Fibroblast of the aortic adventitia (primary cell): Measurements from ENCODE around the gene KIF2A. TPM values are rescaled to one million over a fixed set of nuclear protein-coding genes. Genes with fewer than 3 reads are reported as not detected.

Experiments
- DNase-seq: peaks from one replicate; pipeline ENCODE4 v3.0.0-alpha.2; 2010; ENCODE audit warnings: low read depth
- H3K4me3 ChIP-seq: 2 replicates; pipeline ENCODE4 v1.5.1; 2011; ENCODE audit warnings: low read depth, mild to moderate bottlenecking, control low read depth, low read length, moderate library complexity
- total RNA-seq: library from RNA; depleted of rRNA; stranded (reverse); fragments of >200 nt; gene quantifications from 2 replicates; pipeline ENCODE4 v1.2.3, GENCODE V29; 2012; ENCODE audit warnings: low replicate concordance
- TF ChIP-seq, protein P1 (sequence below): IDR thresholded peaks from 2 replicates; pipeline ENCODE4 v1.5.1; 2011; ENCODE audit warnings: mild to moderate bottlenecking, low read length, control low read depth, inconsistent platforms; ENCODE audit not compliant: insufficient read depth

The KIF2A gene
- total RNA-seq, 1 donor, result 72.4 TPM

GRCh38 chr5:62328772-62329491, 22.9 kb downstream of the KIF2A start:
- no peak overlapping the region for H3K4me3 ChIP-seq
- no peak for DNase-seq
- TF ChIP-seq, protein P1, sequence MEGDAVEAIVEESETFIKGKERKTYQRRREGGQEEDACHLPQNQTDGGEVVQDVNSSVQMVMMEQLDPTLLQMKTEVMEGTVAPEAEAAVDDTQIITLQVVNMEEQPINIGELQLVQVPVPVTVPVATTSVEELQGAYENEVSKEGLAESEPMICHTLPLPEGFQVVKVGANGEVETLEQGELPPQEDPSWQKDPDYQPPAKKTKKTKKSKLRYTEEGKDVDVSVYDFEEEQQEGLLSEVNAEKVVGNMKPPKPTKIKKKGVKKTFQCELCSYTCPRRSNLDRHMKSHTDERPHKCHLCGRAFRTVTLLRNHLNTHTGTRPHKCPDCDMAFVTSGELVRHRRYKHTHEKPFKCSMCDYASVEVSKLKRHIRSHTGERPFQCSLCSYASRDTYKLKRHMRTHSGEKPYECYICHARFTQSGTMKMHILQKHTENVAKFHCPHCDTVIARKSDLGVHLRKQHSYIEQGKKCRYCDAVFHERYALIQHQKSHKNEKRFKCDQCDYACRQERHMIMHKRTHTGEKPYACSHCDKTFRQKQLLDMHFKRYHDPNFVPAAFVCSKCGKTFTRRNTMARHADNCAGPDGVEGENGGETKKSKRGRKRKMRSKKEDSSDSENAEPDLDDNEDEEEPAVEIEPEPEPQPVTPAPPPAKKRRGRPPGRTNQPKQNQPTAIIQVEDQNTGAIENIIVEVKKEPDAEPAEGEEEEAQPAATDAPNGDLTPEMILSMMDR, result no peak

GRCh38 chr5:62330302-62330701, 24.3 kb downstream of the KIF2A start:
- no peak overlapping the region for H3K4me3 ChIP-seq
- TF ChIP-seq, protein P1, result no peak
- DNase-seq, result no peak

DNA sequence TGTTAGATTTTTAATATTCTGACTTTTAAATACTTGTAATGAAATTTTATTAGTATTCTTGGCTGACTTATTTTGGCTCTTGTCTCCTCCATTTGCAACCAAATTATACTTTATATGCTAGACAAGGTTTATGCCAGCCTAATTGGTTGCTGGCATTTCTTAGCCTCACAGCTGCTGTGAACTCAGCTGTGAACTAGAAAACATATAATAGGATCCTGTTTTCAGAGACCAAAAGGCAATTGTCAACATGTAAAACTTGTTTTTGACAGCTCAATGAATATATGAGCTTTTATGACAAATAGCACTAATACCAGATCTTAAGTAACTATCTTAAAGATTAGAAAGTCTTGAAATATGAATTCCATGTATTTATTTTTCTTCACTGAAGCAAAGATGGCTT, 25.9 kb downstream of the KIF2A start:
- TF ChIP-seq, protein P1, result no peak
- no peak for DNase-seq
- H3K4me3 ChIP-seq, result no peak overlapping the region

DNA sequence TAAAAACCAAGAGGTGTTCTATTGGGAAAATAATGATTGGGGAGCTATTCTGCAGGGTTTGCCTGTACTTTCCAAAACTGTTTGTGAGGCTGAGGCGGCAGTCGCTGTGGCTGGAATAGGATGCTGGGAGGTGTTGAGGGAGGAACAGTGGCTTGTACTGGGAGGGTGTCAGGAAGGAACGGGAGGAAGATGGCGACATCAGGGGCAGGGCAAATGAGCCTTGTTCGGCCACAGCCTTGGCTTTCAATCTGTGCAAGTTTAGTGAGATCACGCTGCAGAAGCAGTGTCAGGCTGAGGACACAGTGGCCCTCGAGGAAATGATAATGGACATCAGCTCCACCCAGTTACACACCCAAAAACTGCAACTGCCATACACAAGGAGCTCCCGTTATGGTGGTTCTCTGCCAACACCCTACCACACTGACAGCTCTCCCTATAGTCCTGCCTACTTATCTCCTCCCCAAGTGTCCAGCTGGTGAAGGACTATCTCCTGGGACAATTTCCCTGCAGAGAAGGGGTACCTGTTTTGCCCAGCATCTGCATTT, 27.3 kb downstream of the KIF2A start:
- no peak overlapping the region for H3K4me3 ChIP-seq
- DNase-seq, result no peak
- TF ChIP-seq, protein P1, result no peak

GRCh38 chr5:62334082-62334481, 28.1 kb downstream of the KIF2A start:
- DNase-seq, result no peak
- H3K4me3 ChIP-seq, result no peak overlapping the region
- TF ChIP-seq, protein P1, result no peak

DNA sequence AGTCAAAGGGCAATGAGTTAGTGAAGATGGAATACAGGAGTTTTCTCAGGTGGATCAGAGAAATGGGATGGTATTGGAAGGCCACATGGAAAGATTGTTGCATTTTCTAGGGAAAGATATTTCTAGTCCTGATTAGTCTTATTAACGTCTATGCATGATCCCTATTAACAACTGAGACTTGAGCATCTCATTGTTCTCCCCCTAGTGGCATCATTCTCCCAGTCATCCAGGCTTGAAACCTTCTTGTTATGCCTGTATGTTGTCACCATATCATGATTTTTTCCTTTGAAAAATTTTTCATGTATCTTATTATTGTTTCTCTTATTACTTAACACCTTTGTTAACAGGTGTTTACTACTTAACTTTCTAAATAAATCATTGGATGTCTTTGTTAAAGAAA, 34.4 kb downstream of the KIF2A start:
- peak; percentile 11 for DNase-seq
- TF ChIP-seq, protein P1, result peak; percentile 14
- no peak overlapping the region for H3K4me3 ChIP-seq
